Vagina (tissue), 2 donors: ENCODE measurements around the gene FAM210A.

Experiments used
- POLR2A ChIP-seq, 2 donors: fragments of 450-650 bp; IDR thresholded peaks; one replicate each; pipeline ENCODE4 v1.6.1; 2017; ENCODE audit warnings: antibody characterized with exemption in 2 of 2, mild to moderate bottlenecking in 2 of 2, moderate library complexity in 2 of 2
- POLR2AphosphoS5 ChIP-seq, 2 donors: sonication (generic); formaldehyde crosslinking; IDR thresholded peaks; one replicate each; pipeline ENCODE4 v1.9.0; 2017; ENCODE audit warnings: antibody characterized with exemption in 2 of 2, mild to moderate bottlenecking in 2 of 2, low read depth in 1 of 2; ENCODE audit not compliant: insufficient read depth in 1 of 2
- TF ChIP-seq, protein P1 (sequence below), 3 experiments: fragments of 450-650 bp in 2 of 3; fragments of 200-600 bp in 1 of 3; sonication (generic) in 1 of 3; IDR thresholded peaks; one replicate each; pipeline ENCODE4 v1.5.1; 2017 to 2019; ENCODE audit warnings: antibody characterized with exemption in 3 of 3, mild to moderate bottlenecking in 2 of 3, moderate library complexity in 2 of 3

DNA sequence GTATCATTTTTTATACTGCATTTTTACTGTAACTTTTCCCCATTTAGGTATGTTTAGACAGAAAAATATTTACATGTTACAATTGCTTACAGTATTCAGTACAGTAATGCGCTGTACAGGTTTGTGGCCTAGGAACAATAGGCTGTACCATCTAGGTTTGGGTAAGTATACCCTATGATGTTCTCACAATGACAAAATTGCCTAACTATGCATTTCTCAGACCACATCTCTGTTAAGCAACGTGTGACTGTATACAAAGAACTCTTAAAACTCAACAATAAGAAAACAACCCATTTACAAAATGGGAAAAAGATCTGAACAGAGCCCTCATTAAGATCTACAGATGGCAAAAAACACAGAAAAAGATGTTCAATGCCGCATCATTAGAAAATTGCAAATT lies 29.4 kb downstream of the FAM210A start:
- TF ChIP-seq, protein P1, sequence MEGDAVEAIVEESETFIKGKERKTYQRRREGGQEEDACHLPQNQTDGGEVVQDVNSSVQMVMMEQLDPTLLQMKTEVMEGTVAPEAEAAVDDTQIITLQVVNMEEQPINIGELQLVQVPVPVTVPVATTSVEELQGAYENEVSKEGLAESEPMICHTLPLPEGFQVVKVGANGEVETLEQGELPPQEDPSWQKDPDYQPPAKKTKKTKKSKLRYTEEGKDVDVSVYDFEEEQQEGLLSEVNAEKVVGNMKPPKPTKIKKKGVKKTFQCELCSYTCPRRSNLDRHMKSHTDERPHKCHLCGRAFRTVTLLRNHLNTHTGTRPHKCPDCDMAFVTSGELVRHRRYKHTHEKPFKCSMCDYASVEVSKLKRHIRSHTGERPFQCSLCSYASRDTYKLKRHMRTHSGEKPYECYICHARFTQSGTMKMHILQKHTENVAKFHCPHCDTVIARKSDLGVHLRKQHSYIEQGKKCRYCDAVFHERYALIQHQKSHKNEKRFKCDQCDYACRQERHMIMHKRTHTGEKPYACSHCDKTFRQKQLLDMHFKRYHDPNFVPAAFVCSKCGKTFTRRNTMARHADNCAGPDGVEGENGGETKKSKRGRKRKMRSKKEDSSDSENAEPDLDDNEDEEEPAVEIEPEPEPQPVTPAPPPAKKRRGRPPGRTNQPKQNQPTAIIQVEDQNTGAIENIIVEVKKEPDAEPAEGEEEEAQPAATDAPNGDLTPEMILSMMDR (IDR thresholded peaks at IDR 0.05): no peak
- TF ChIP-seq POLR2A (IDR thresholded peaks at IDR 0.05): no peak
- no peak for TF ChIP-seq POLR2AphosphoS5 (IDR thresholded peaks at IDR 0.05; ENCODE audit: insufficient read depth in 1 of 2, low read depth in 1 of 2)
